Sigmoid colon (tissue), 7 donors: ENCODE measurements around the gene CPNE4. TPM values are rescaled to one million over a fixed set of nuclear protein-coding genes. Genes with fewer than 3 reads are reported as not detected.

Source experiments
- DNase-seq: peaks from one replicate; pipeline ENCODE4 v3.0.0-alpha.2; 2019
- H3K27ac ChIP-seq, 4 donors: fragments of 200-600 bp; sonication (generic); one replicate each; pipeline ENCODE4 v1.5.1; 2016 to 2019; ENCODE audit warnings: mild to moderate bottlenecking in 1 of 4
- H3K27me3 ChIP-seq, 3 donors: fragments of 200-600 bp; sonication (generic); one replicate each; pipeline ENCODE4 v1.5.1; 2019; ENCODE audit warnings: mild to moderate bottlenecking in 1 of 3
- H3K36me3 ChIP-seq, 4 donors: fragments of 200-600 bp; sonication (generic); one replicate each; pipeline ENCODE4 v1.5.1; 2016 to 2019
- H3K4me1 ChIP-seq, 4 donors: fragments of 200-600 bp; sonication (generic); one replicate each; pipeline ENCODE4 v1.5.1; 2017 to 2019
- H3K4me3 ChIP-seq, 4 donors: fragments of 200-600 bp; sonication (generic); one replicate each; pipeline ENCODE4 v1.5.1; 2017 to 2019; ENCODE audit warnings: mild to moderate bottlenecking in 2 of 4, moderate library complexity in 1 of 4
- H3K9me3 ChIP-seq, 4 donors: fragments of 200-600 bp in 3 of 4; sonication (generic) in 3 of 4; one replicate each; pipeline versions ENCODE4 v1.5.1 to v1.6.1; 2013 to 2019
- CTCF ChIP-seq, 4 experiments: fragments of 450-650 bp in 3 of 4; fragments of 200-600 bp in 1 of 4; IDR thresholded peaks; one replicate each; pipeline ENCODE4 v1.5.1; 2016 to 2019; ENCODE audit warnings: antibody characterized with exemption in 4 of 4, mild to moderate bottlenecking in 3 of 4, moderate library complexity in 2 of 4
- EP300 ChIP-seq, 4 donors: sonication (generic); formaldehyde crosslinking; IDR thresholded peaks; one replicate each; pipeline ENCODE4 v1.6.1; 2017; ENCODE audit warnings: antibody characterized with exemption in 4 of 4
- POLR2A ChIP-seq, 2 donors: fragments of 450-650 bp; IDR thresholded peaks; one replicate each; pipeline ENCODE4 v1.6.1; 2016; ENCODE audit warnings: antibody characterized with exemption in 2 of 2, mild to moderate bottlenecking in 2 of 2, moderate library complexity in 2 of 2
- POLR2AphosphoS5 ChIP-seq, 4 donors: sonication (generic); formaldehyde crosslinking; IDR thresholded peaks; one replicate each; pipeline ENCODE4 v1.6.1; 2017; ENCODE audit warnings: antibody characterized with exemption in 4 of 4
- WGBS, 2 donors: extraction: QIAGEN DNeasy Blood & Tissue Kit; methylation state at CpG; one replicate each; pipeline ENCODE4 v1.1.7; 2013; 5-methylcytosine and 5-hydroxymethylcytosine counted together
- intact Hi-C: fragments of 100-400 bp; cut with DNase I; formaldehyde crosslinking; loops from one replicate; pipeline ENCODE4 v1.15.1; 2023
- polyA plus RNA-seq, 3 donors: library from polyadenylated mRNA; stranded (reverse); fragments of 200-250 nt; gene quantifications; one replicate each; pipeline ENCODE4 v1.2.3, GENCODE V29; 2013
- total RNA-seq, 4 donors: library from RNA; depleted of rRNA; stranded (reverse); fragments of >200 nt; gene quantifications; one replicate each; pipeline ENCODE4 v1.1.0, GENCODE V29; 2016
- donor health status: healthy with polysubstance abuse.
- donor health status: Bipolar disorder and iron deficiency.
- donor health status: healthy.

The CPNE4 gene
- total and polyA plus RNA-seq, 7 donors: 0.23 to 1.1 (median 0.54) TPM; not detected in 2

DNA sequence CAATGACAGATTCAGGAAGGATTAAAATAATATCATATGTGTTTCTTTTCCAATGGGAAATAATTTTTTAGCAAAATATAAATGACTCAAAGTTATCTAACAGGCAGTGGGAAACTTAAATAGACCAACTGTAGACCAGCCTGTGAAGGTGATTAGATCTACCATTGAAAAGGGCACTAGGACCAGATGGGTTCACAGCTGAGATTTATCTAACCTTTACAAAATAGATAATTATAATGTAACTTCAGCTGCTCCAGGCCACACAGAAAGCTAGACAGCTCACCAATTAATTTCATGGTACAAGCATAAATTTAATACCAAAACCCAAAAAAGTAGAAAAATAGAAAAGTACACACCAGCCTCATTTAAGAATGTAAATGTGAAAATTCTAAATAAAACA, 291.7 kb downstream of the CPNE4 start:
- Histone ChIP-seq H3K9me3 (no peaks in the 10 kb centered on the region), H3K4me1 (no peaks in the 10 kb centered on the region), H3K4me3 (no peak overlapping the region), H3K27me3 (no peaks in the 10 kb centered on the region), H3K36me3 (no peaks in the 10 kb centered on the region), H3K27ac (no peak overlapping the region)
- no peak for DNase-seq
- no peak for TF ChIP-seq POLR2AphosphoS5 (IDR thresholded peaks at IDR 0.05)
- TF ChIP-seq EP300 (IDR thresholded peaks at IDR 0.05): no peak
- TF ChIP-seq POLR2A (IDR thresholded peaks at IDR 0.05): no peak
- TF ChIP-seq CTCF (IDR thresholded peaks at IDR 0.05): no peak
- intact Hi-C loops: no loop called here

- DNase-seq: no peak
- WGBS, 2 donors: 20 to 21% methylated on average over 1 of the region's 1 CpG
- H3K4me1 ChIP-seq: no peaks in the 10 kb centered on the region
- no peak overlapping the region for H3K27ac ChIP-seq
- no peak for TF ChIP-seq POLR2A (IDR thresholded peaks at IDR 0.05)
- TF ChIP-seq POLR2AphosphoS5 (IDR thresholded peaks at IDR 0.05): no peak
- no peak for TF ChIP-seq EP300 (IDR thresholded peaks at IDR 0.05)
- no peak for TF ChIP-seq CTCF (IDR thresholded peaks at IDR 0.05)
- H3K27me3 ChIP-seq: no peaks in the 10 kb centered on the region
- H3K9me3 ChIP-seq: no peaks in the 10 kb centered on the region
- no peaks in the 10 kb centered on the region for H3K36me3 ChIP-seq
- no peak overlapping the region for H3K4me3 ChIP-seq
- intact Hi-C loops: no loop called here
Observed at GRCh38 chr3:131739211-131739610, 295.6 kb downstream of the CPNE4 start.

GRCh38 chr3:131738095-131738494, 296.7 kb downstream of the CPNE4 start:
- Histone ChIP-seq H3K4me3 (no peak overlapping the region), H3K9me3 (no peaks in the 10 kb centered on the region), H3K27ac (no peak overlapping the region), H3K4me1 (no peaks in the 10 kb centered on the region), H3K36me3 (no peaks in the 10 kb centered on the region), H3K27me3 (no peaks in the 10 kb centered on the region)
- 71 to 86% methylated on average over 2 of the region's 2 CpGs for WGBS, 2 donors
- no peak for DNase-seq
- TF ChIP-seq CTCF (IDR thresholded peaks at IDR 0.05) (no peak), POLR2AphosphoS5 (IDR thresholded peaks at IDR 0.05) (no peak), POLR2A (IDR thresholded peaks at IDR 0.05) (no peak), EP300 (IDR thresholded peaks at IDR 0.05) (no peak)
- intact Hi-C loops: no loop called here

DNA sequence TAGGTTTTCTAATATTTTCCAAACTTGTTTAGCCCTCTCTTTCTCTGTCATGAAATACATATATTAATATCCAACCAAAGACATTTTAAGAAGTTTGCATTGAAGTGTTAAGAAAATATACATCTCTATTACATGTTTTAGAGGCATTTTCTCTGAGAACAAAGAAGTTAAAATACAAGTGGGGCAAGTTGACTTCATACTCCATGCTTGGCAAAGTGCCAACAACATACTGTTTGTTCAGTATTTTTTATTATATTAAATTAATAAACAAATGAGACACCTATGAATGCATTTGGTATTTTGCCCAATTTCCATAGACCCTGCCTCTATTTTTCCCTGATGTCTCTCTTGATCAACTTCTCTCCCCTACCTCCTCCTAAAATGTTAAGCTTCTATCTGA, 299.3 kb downstream of the CPNE4 start:
- H3K27ac ChIP-seq: no peak overlapping the region
- no peaks in the 10 kb centered on the region for H3K36me3 ChIP-seq
- no peaks in the 10 kb centered on the region for H3K27me3 ChIP-seq
- DNase-seq: no peak
- H3K4me1 ChIP-seq: no peaks in the 10 kb centered on the region
- intact Hi-C loops: no loop called here
- H3K4me3 ChIP-seq: no peak overlapping the region
- no peaks in the 10 kb centered on the region for H3K9me3 ChIP-seq
- no peak for TF ChIP-seq CTCF (IDR thresholded peaks at IDR 0.05)
- TF ChIP-seq POLR2A (IDR thresholded peaks at IDR 0.05): no peak
- no peak for TF ChIP-seq EP300 (IDR thresholded peaks at IDR 0.05)
- TF ChIP-seq POLR2AphosphoS5 (IDR thresholded peaks at IDR 0.05): no peak

DNA sequence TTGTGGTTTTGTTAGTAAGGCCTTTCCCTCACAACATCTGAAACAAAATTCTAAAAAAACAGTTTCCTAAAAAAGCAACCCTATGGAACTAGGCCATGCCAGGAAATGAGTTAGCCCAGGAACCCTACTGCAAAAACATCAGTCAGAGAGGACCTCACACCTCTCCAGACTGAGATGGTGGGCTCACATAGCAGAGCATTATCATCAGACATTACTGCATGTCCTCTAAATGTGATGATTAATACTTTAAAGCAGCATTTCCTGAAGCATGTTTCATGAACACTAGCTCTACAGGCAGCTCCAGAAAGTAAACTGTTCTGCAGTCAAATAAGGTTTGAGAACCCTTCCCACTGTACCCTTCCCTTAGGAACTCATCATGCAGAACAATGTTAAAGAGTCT, 299.7 kb downstream of the CPNE4 start:
- H3K27ac ChIP-seq: no peak overlapping the region
- intact Hi-C loops: no loop called here
- TF ChIP-seq CTCF (IDR thresholded peaks at IDR 0.05) (no peak), POLR2A (IDR thresholded peaks at IDR 0.05) (no peak), EP300 (IDR thresholded peaks at IDR 0.05) (no peak), POLR2AphosphoS5 (IDR thresholded peaks at IDR 0.05) (no peak)

More for the DNA sequence above, 299.7 kb downstream of the CPNE4 start:
- Histone ChIP-seq H3K4me3 (no peak overlapping the region), H3K36me3 (no peaks in the 10 kb centered on the region), H3K9me3 (no peaks in the 10 kb centered on the region), H3K4me1 (no peaks in the 10 kb centered on the region), H3K27me3 (no peaks in the 10 kb centered on the region)
- no peak for DNase-seq
